Body of pancreas (tissue), 4 donors: ENCODE data around the gene EMID1.

Experiments
- POLR2A ChIP-seq, 3 donors: fragments of 450-650 bp; IDR thresholded peaks; one replicate each; pipeline ENCODE4 v1.6.1; 2016; ENCODE audit warnings: antibody characterized with exemption in 3 of 3, mild to moderate bottlenecking in 2 of 3
- TF ChIP-seq, protein P1 (sequence below), 7 experiments: fragments of 450-650 bp in 4 of 7; fragments of 200-600 bp in 3 of 7; sonication (generic) in 3 of 7; IDR thresholded peaks; one replicate each; pipeline ENCODE4 v1.5.1; 2016 to 2019; ENCODE audit warnings: antibody characterized with exemption in 7 of 7

DNA sequence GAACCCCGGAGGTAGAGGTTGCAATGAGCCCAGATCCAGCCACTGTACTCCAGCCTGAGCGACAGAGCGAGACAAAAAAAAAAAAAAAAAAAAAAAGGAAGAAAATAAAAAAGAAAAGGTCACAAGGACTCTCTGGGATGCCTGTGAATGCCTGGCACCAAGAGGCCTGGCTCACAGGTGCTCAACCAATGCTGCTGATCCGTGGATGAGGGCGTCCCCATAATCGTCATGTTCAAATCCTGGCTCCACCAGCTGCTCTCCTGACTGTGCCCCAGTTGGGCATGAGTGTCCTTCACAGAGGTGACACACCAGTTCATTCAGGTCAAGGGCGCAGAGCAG is 100.1 kb downstream of the EMID1 start:
- TF ChIP-seq, protein P1, sequence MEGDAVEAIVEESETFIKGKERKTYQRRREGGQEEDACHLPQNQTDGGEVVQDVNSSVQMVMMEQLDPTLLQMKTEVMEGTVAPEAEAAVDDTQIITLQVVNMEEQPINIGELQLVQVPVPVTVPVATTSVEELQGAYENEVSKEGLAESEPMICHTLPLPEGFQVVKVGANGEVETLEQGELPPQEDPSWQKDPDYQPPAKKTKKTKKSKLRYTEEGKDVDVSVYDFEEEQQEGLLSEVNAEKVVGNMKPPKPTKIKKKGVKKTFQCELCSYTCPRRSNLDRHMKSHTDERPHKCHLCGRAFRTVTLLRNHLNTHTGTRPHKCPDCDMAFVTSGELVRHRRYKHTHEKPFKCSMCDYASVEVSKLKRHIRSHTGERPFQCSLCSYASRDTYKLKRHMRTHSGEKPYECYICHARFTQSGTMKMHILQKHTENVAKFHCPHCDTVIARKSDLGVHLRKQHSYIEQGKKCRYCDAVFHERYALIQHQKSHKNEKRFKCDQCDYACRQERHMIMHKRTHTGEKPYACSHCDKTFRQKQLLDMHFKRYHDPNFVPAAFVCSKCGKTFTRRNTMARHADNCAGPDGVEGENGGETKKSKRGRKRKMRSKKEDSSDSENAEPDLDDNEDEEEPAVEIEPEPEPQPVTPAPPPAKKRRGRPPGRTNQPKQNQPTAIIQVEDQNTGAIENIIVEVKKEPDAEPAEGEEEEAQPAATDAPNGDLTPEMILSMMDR (IDR thresholded peaks at IDR 0.05), result no peak
- TF ChIP-seq POLR2A (IDR thresholded peaks at IDR 0.05), result no peak
